GM18502 (cell line): ENCODE data around the gene TTLL13.

Source experiments
- ATAC-seq: cut with Tn5 transposase; IDR thresholded peaks from one replicate; pipeline ENCODE4 v1.9.1; 2021; ENCODE audit warnings: mild to moderate bottlenecking; ENCODE audit not compliant: unreplicated experiment, poor library complexity

TTLL13 gene

DNA sequence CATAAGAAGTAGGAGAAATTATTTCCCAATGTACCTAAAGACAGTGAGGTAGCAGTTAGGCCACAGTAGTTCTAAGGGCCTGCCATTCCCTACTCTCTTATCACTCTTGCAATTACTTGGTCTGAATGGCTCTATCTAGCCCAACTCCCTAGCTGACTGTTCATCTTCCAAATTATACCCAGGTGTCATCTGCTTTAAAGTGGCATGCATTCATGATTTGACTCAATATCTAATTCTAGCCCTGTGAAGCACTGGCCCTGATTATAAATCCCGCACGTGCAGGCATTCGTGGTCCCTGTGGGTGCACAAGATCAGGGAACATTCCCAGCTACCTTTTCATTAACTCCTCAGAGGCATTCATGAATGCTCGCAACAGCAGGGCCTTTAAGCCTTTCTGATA lies 59.7 kb downstream of the TTLL13 start:
- ATAC-seq: no peak
